ENCODE data around the gene OLFML2A.

The OLFML2A gene

GRCh38 chr9:124779368-124780059, 2.6 kb downstream of the OLFML2A start:
- no peak for DNase-seq

GRCh38 chr9:124780060-124780756, 3.3 kb downstream of the OLFML2A start:
- DNase-seq = no peak

- no peak for DNase-seq
Observed at GRCh38 chr9:124780757-124781151, 3.8 kb downstream of the OLFML2A start.

- DNase-seq = no peak
Observed at GRCh38 chr9:124781967-124782660, 5.2 kb downstream of the OLFML2A start.

GRCh38 chr9:124782661-124783574, 6.0 kb downstream of the OLFML2A start:
- DNase-seq = no peak

- DNase-seq = no peak
Observed at GRCh38 chr9:124783830-124784229, 6.9 kb downstream of the OLFML2A start.

GRCh38 chr9:124784509-124784908, 7.6 kb downstream of the OLFML2A start:
- DNase-seq = no peak

- no peak for DNase-seq
Observed at GRCh38 chr9:124786881-124787573, 10.1 kb downstream of the OLFML2A start.

- DNase-seq = no peak
Observed at GRCh38 chr9:124788542-124789217, 11.7 kb downstream of the OLFML2A start.

- DNase-seq = no peak
Observed at GRCh38 chr9:124789531-124789930, 12.6 kb downstream of the OLFML2A start.

- DNase-seq = no peak
Observed at GRCh38 chr9:124790301-124790700, 13.4 kb downstream of the OLFML2A start.

- no peak for DNase-seq
Observed at GRCh38 chr9:124790801-124791505, 14.0 kb downstream of the OLFML2A start.

- DNase-seq = no peak
Observed at GRCh38 chr9:124792257-124793014, 15.5 kb downstream of the OLFML2A start.

GRCh38 chr9:124793015-124793541, 16.1 kb downstream of the OLFML2A start:
- DNase-seq = no peak

GRCh38 chr9:124794902-124795491, 18.1 kb downstream of the OLFML2A start:
- no peak for DNase-seq

- no peak for DNase-seq
Observed at GRCh38 chr9:124795881-124796431, 19.0 kb downstream of the OLFML2A start.

GRCh38 chr9:124797343-124798103, 20.6 kb downstream of the OLFML2A start:
- DNase-seq = no peak

- DNase-seq = no peak
Observed at GRCh38 chr9:124799274-124800006, 22.5 kb downstream of the OLFML2A start.

Measured in NCI-H187 treated with DMSO at 0.1 percent for 48 hours (cell line).